ENCODE results near the gene SERPINB3. TPM values are rescaled to one million over a fixed set of nuclear protein-coding genes. Genes with fewer than 3 reads are reported as not detected.
"Not testable (repeated sequence)": the region's sequence is repeated elsewhere in the genome, so short reads cannot be mapped to it uniquely, and the experiment has no call there.

Gene SERPINB3
- total RNA-seq, 1 experiment from 2014 or later: not detected

DNA sequence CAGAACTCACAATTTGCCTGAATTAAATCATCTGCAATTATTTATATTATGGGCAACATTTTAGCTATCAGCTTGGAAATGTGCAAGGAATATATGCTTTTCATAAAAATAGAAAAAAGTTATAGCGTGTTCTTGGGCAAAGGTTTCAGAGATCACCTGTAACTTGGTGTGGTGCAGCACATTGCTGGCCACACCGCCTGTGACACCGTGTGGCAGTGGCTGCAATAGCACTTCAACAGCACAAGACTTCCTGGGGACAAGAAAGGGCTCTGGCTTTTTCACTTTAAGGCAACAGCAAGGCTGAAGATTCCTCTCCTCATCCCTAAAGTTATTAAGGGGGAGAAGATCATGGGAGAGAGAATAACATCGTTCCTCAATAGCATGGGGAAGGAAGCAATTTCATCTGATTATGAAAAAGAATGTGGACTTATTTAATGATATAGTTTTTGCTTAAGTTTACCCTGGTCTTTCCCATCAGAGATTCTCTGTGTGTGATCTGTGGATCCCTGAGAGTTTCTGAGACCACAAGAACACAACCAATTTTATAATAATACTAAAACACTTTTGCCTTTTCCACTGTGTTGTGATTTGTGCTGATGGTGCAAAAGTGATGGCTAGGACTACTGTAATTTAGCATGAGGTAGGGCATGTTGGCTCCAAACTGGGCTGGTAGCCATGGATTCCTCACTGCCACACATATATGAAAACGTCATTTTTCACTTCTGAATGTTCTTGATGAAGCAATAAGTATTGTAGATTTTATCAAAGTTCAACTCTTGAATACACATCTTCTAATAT lies 15.0 kb upstream of the SERPINB3 start:
- CTCF ChIA-PET: no interaction called here
- POLR2A ChIA-PET (ENCODE audit: low non-redundant PET): no interaction called here
- peak; percentile 53 for DNase-seq (ENCODE audit: low spot score)
- H3K27ac ChIP-seq (ENCODE audit: low read depth, low read length, poor library complexity, severe bottlenecking): peak overlapping the region; percentile 57
- no peaks in the 10 kb centered on the region for H3K36me3 ChIP-seq (ENCODE audit: insufficient read depth, low read length, poor library complexity, severe bottlenecking)
- H3K9me3 ChIP-seq (ENCODE audit: low read depth, low read length, poor library complexity, severe bottlenecking): peaks cover 7% of the 10 kb centered on the region
- BruUV-seq (replicated peaks): no TSS peak
- TF ChIP-seq CTCF (conservative IDR thresholded peaks at IDR 0.05; ENCODE audit: low read depth, low read length): peak; percentile 70
- TF ChIP-seq EZH2 (IDR thresholded peaks at IDR 0.05; ENCODE audit: borderline replicate concordance, low read depth, low read length, poor library complexity, severe bottlenecking): no peak
- H3K4me3 ChIP-seq (ENCODE audit: low read depth, low read length, poor library complexity, severe bottlenecking): no peak overlapping the region
- intact Hi-C loops (cut with micrococcal nuclease; ENCODE audit: unreplicated experiment): loop anchor here (2.0 to 10.0 kb wide), 2 partner anchors 158 to 168 kb away; no protein-coding TSS in a partner anchor
- peaks cover 23% of the 10 kb centered on the region for H3K4me1 ChIP-seq (ENCODE audit: insufficient read depth, low read length, poor library complexity, severe bottlenecking)
- H3K27me3 ChIP-seq (replicated peaks; ENCODE audit: insufficient read depth, low read depth, low read length, poor library complexity): no peaks in the 10 kb centered on the region

DNA sequence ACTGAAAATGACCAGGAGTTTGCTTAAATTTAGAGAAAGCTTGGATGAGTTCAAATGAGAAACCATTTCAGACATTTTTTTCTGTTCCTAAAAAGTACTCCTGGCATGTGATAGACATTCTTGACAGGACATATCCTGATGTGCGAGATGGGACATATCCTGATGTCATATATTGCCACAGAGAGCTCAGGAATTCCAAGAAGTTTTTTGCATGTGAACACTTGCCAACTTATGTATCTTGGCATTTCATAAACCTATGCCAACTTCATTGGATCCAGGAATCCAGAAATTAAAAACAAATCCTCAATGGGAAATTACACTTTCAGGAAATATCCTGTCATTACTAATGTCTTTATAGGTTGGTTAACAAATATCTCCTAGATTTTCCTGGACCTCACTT lies 2.9 kb upstream of the SERPINB3 start:
- Histone ChIP-seq H3K27ac (ENCODE audit: low read depth, low read length, poor library complexity, severe bottlenecking) (no peak overlapping the region), H3K4me1 (ENCODE audit: insufficient read depth, low read length, poor library complexity, severe bottlenecking) (peaks cover 5% of the 10 kb centered on the region), H3K36me3 (ENCODE audit: insufficient read depth, low read length, poor library complexity, severe bottlenecking) (no peaks in the 10 kb centered on the region), H3K27me3 (replicated peaks; ENCODE audit: insufficient read depth, low read depth, low read length, poor library complexity) (no peaks in the 10 kb centered on the region), H3K9me3 (ENCODE audit: low read depth, low read length, poor library complexity, severe bottlenecking) (no peaks in the 10 kb centered on the region), H3K4me3 (ENCODE audit: low read depth, low read length, poor library complexity, severe bottlenecking) (no peak overlapping the region)
- POLR2A ChIA-PET (ENCODE audit: low non-redundant PET): no interaction called here
- BruUV-seq (replicated peaks): no TSS peak
- CTCF ChIA-PET: no interaction called here
- no peak for DNase-seq (ENCODE audit: low spot score)
- TF ChIP-seq EZH2 (IDR thresholded peaks at IDR 0.05; ENCODE audit: borderline replicate concordance, low read depth, low read length, poor library complexity, severe bottlenecking) (no peak), CTCF (conservative IDR thresholded peaks at IDR 0.05; ENCODE audit: low read depth, low read length) (no peak)
- intact Hi-C loops (cut with micrococcal nuclease; ENCODE audit: unreplicated experiment): no loop called here

GRCh38 chr18:63658920-63659319 lies 2.8 kb downstream of the SERPINB3 start:
- H3K27ac ChIP-seq (ENCODE audit: low read depth, low read length, poor library complexity, severe bottlenecking); BruUV-seq (replicated peaks); H3K9me3 ChIP-seq (ENCODE audit: low read depth, low read length, poor library complexity, severe bottlenecking); H3K4me1 ChIP-seq (ENCODE audit: insufficient read depth, low read length, poor library complexity, severe bottlenecking); intact Hi-C loops (cut with micrococcal nuclease; ENCODE audit: unreplicated experiment); CTCF ChIA-PET; H3K27me3 ChIP-seq (replicated peaks; ENCODE audit: insufficient read depth, low read depth, low read length, poor library complexity); H3K4me3 ChIP-seq (ENCODE audit: low read depth, low read length, poor library complexity, severe bottlenecking); DNase-seq (ENCODE audit: low spot score); POLR2A ChIA-PET (ENCODE audit: low non-redundant PET); H3K36me3 ChIP-seq (ENCODE audit: insufficient read depth, low read length, poor library complexity, severe bottlenecking): not testable (repeated sequence)

DNA sequence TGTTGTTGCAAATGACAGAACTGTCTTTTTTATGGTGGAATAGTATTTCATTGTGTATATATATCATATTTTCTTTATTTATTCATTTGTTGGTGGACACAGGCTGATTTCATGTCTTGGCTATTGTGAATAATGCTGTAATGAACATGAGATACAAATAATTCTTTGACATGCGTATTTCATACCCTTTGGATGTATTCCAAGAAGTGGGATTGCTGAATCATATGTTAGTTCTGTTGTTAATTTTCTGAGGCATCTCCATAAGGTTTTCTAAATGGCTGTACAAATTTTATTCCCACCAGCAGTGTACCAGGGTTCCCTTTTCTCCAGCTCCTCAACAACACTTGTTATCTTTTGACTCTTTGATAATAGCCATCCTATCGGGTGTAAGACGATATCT lies 11.4 kb downstream of the SERPINB3 start:
- H3K27me3 ChIP-seq (replicated peaks; ENCODE audit: insufficient read depth, low read depth, low read length, poor library complexity); BruUV-seq (replicated peaks); H3K9me3 ChIP-seq (ENCODE audit: low read depth, low read length, poor library complexity, severe bottlenecking); H3K4me3 ChIP-seq (ENCODE audit: low read depth, low read length, poor library complexity, severe bottlenecking); intact Hi-C loops (cut with micrococcal nuclease; ENCODE audit: unreplicated experiment); POLR2A ChIA-PET (ENCODE audit: low non-redundant PET); H3K36me3 ChIP-seq (ENCODE audit: insufficient read depth, low read length, poor library complexity, severe bottlenecking); H3K4me1 ChIP-seq (ENCODE audit: insufficient read depth, low read length, poor library complexity, severe bottlenecking); CTCF ChIA-PET; H3K27ac ChIP-seq (ENCODE audit: low read depth, low read length, poor library complexity, severe bottlenecking): not testable (repeated sequence)
- DNase-seq (ENCODE audit: low spot score): peak; percentile 13
